K562 (cell line): ENCODE data around the gene UBASH3B.

Experiments used
- BHLHE40 ChIP-seq: IDR thresholded peaks from 2 replicates; pipeline ENCODE4 v1.6.1; 2011; ENCODE audit warnings: low read length, improper control_type of control experiment
- CTCF ChIP-seq, 3 experiments: IDR thresholded peaks in 2 of 3; conservative IDR thresholded peaks in 1 of 3; 2 replicates each; pipeline ENCODE4 v1.5.1; 2011 to 2012; ENCODE audit warnings: low read length in 3 of 3, mild to moderate bottlenecking in 3 of 3, control low read depth in 2 of 3, improper control_type of control experiment in 1 of 3, inconsistent platforms in 1 of 3, low read depth in 1 of 3, mixed read lengths in 1 of 3, moderate library complexity in 1 of 3; ENCODE audit not compliant: insufficient read depth in 2 of 3
- E2F1 ChIP-seq: sonication (generic); formaldehyde crosslinking; IDR thresholded peaks from 2 replicates; pipeline ENCODE4 v1.8.1; 2023; ENCODE audit warnings: mild to moderate bottlenecking, missing genetic modification reagents, moderate library complexity
- EZH2 ChIP-seq: IDR thresholded peaks from 2 replicates; pipeline ENCODE4 v1.6.1; 2012; ENCODE audit warnings: low read depth, mild to moderate bottlenecking, inconsistent platforms, low read length, borderline replicate concordance
- HDGF ChIP-seq: fragments of 450-650 bp; IDR thresholded peaks from 2 replicates; pipeline ENCODE4 v1.6.1; 2016
- KAT7 ChIP-seq: sonication (generic); formaldehyde crosslinking; IDR thresholded peaks from 2 replicates; pipeline ENCODE4 v1.8.0; 2022; ENCODE audit warnings: missing genetic modification reagents, mild to moderate bottlenecking, borderline replicate concordance
- REST ChIP-seq, 2 experiments: fragments of 450-650 bp; formaldehyde crosslinking in 1 of 2; IDR thresholded peaks; 2 replicates each; pipeline versions ENCODE4 v1.4.0 to v1.6.1; 2014 to 2020; ENCODE audit warnings: mild to moderate bottlenecking in 2 of 2, borderline replicate concordance in 1 of 2, low read depth in 1 of 2
- ZBTB49 ChIP-seq: sonication (generic); formaldehyde crosslinking; IDR thresholded peaks from 2 replicates; pipeline ENCODE4 v1.8.0; 2022; ENCODE audit warnings: missing genetic modification reagents, mild to moderate bottlenecking, borderline replicate concordance
- ZNF140 ChIP-seq: fragments of 250-450 bp; sonication (Bioruptor Pico); IDR thresholded peaks from 2 replicates; pipeline ENCODE4 v1.8.0; 2021; ENCODE audit warnings: moderate library complexity, mild to moderate bottlenecking, inconsistent platforms
- ZNF239 ChIP-seq: fragments of 250-450 bp; sonication (Bioruptor Pico); IDR thresholded peaks from 2 replicates; pipeline ENCODE4 v1.4.0; 2020; ENCODE audit warnings: mild to moderate bottlenecking
- ZNF24 ChIP-seq: fragments of 450-650 bp; IDR thresholded peaks from 2 replicates; pipeline ENCODE4 v1.6.1; 2016

GRCh38 chr11:122758339-122758738 is 102.8 kb downstream of the UBASH3B start:
- TF ChIP-seq ZNF239 (CRISPR knock-in tag) (no peak), CTCF (IDR thresholded peaks at IDR 0.05 in 2 of 3, conservative IDR thresholded peaks at IDR 0.05 in 1 of 3; ENCODE audit: insufficient read depth in 2 of 3, low read depth in 1 of 3, low read length in 3 of 3) (no peak), ZNF24 (no peak), KAT7 (CRISPR knock-in tag) (no peak), EZH2 (no peak), HDGF (no peak), REST (IDR thresholded peaks at IDR 0.05; ENCODE audit: borderline replicate concordance) (no peak), REST (CRISPR knock-in tag; IDR thresholded peaks at IDR 0.05; ENCODE audit: low read depth) (no peak), E2F1 (CRISPR knock-in tag) (no peak), ZNF140 (CRISPR knock-in tag) (no peak), ZBTB49 (CRISPR knock-in tag) (no peak), BHLHE40 (no peak)
